NCI-H146 (cell line): ENCODE measurements around the gene ADA.

ENCODE experiments used
- DNase-seq: peaks from one replicate; lab custom pipeline; 2025; lab: John Stamatoyannopoulos, UW

Gene ADA

DNA sequence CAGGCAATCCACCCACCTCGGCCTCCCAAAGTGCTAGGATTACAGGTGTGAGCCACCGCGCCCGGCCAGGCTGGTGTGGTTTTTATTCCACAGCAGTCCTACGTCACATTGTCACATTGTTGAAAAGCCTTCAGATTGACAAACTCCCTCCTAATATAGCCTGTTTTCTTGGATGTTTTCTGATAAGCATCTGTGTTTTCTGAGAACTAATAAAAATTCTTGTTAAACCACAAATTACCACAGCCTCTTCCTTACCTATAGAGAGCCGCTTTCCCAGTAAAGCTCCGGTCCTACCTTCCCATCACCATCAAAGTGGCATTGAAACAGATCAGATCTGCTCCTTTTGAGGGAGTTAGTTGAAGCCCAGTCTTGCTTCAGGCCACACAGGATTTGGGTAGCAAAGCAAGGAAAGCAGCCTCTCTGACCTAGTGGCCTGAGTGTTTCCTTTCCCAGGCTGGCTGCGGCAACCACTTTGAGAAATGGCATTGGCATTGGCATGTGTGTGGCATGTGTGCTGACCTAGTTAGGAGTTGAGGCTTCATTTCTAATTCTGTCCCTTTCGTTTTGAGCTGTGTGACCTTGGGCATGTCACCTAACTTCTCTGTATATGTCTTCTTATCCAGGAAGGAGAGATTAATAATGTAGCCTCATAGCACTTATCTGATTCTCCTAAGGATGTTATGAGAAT is 70.8 kb downstream of the ADA start:
- no peak for DNase-seq

DNA sequence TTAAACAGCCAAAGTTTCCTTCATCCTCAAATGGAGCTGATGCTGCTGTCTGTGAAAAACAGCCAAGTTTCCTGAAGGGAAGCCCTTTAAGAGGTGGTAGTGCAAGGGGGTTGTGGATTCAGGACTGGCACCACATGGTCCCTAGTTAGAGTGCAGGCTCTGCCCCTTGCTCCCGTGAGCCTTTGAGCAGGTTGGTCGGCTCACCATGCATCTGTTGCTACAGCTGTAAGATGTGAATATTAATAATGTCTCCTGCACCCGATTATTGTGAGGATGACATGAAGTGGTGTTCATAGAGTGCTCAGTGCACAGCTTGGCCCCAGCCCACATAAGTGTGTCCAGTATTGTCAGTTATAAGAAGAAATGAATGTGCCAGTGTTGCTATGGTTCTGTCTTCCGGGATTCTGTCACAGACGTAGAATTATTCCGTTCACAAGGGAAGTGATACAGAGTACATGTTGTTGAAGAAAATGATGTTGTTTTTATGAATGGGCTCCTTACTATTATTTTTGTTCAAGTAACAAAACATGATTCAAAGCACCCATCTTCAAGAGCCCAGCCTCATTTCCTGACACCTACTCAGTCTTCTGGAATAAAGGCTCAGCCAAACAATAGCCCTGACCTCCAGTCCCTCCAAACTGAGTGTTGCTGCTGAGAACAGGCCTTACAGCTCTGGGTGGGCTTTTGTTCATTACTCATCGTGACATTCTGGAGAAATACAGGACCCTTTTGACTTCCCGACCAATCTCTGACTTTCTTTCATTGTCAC is 72.0 kb downstream of the ADA start:
- no peak for DNase-seq

DNA sequence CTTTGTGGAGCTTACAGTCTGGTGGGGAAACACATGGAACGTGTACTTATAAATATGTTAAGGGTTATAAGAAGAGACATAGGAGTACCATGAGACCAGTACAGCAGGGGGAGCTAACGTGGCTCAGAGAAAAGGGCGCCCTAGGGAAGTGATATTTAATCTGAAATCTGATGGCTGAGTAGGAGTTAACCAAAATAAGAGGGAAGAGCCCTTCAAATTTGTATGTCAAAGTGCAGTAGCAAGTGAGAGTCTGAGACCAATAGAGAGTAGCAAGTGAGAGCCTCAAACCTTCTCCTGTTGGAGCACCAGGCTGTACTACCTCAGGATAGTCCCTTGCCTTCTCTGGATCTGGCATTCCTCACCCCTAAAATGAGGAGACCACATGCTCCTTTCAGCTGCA is 75.2 kb downstream of the ADA start:
- no peak for DNase-seq

DNA sequence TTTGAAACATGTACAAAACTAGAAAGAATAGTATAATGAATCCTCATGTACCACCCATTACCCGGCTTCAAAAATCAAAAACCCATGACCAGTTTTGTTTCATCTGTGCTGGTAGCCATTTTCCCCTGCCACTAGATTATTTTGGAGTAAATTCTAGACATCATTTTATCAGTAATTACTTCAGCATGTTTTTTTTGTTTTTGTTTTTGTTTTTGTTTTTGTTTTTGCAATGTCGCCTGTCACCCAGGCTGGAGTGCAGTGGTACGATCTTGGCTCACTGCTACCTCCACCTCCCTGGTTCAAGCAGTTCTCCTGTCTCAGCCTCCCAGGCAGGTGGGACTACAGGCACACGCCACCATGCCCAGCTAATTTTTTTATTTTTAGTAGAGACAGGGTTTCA is 77.1 kb downstream of the ADA start:
- no peak for DNase-seq

DNA sequence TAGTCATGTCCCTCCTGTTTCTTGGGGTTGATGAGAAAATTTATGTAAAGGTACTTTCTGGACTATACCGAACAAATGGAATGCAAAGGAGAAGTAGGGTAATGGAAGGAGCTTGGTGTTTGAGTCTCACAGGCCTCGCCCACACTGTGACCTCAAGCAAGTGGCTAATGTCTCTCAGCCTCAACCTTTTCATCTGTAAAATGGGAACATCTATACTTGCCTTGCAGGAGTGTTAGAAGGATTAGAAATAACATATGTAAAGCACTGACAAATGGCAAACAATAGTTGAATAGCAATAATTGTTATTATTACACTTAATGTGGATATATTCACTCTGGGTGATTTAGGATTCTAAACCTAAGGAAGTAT is 78.0 kb downstream of the ADA start:
- no peak for DNase-seq

DNA sequence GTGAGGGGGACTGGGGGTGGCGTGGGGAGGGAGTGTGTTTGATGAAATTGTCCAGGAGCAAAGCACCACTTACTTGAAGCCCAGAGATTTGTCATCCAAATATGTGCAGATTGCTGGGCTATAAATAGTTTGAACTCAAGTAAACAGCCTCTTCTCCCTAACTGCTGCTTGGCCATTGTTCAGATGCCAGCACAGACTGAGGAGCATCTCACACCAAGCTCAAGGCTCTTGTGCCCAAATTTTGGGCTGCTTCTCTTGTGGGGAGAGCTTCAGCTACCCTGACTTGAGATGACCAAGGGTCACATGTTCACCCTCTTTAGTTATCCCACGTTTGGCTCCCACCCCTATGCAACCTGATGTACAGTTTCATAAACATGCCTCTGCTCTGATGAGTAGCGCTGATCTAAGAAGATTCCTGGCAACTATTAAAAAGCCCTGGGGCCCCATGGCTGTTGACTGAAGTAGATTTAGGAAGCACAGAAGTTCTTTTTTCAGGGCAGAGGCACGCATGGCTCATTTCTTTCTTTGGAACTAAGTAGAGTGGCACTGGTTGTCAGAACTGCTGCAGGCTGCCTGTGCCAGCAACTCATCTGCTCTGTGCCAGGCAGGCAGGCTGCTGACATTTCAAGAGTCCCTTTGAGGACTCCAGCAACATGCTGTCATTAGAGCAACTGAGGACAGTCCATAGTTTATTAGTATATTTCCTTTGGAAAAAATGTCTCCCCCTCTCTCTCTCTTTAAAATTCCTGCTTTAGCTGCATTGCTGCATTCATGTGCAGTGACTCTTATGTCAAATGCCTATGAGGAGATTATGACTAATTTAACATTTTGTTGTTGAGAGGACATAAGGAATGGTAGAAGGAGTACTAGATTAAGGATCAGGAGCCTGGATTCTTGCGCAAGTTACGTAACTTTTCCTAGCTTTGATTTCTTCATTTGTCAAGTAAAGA is 78.7 kb downstream of the ADA start:
- no peak for DNase-seq

DNA sequence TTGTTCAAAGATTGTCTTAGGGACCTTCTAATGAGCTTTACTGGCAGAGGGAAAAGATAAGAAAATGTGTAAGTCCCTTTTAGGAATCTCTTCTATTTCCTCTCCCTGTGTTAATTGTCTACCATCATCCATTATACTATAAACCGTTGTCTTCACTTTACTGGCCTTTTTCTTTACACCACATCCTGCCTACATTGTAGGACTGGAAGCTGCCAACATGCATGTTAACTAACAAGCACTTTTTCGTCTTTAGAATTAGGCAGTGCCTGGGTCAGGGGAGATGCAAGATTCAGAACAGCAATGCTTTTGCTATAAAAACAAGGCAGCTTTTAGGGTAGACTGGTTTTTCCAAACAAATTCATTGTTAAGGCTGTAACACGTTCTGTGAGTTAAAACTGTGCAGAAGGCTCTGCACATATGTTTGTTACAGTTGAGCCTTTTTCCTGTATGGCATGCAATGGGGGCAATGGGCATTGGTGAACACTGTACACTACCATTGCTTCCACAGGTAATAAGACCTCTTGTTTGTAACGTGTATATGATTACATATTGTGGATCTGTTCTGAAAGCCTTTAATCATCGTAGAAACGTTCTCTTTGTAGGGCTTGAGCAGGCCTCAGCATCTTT is 80.0 kb downstream of the ADA start:
- no peak for DNase-seq

DNA sequence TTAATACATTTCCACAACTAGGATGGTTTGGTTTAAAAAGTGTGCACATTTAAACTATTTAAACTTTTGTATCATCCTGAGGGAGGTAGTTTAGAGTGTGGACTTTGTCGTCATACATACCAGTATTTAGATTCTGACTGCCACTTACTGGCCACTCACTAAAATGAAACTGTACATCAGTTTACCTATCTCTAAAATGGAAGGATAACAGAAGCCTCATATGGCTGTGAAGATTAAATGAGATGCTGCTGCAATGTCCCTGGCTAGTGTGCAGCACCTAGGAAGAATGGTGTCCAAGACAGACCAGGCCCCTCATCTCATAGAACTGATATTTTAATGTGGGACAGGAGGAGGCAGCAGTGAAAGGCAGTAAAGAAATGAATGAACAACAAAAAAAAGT is 81.1 kb downstream of the ADA start:
- no peak for DNase-seq
